ENCODE measurements around the gene MUCL3. TPM values are rescaled to one million over a fixed set of nuclear protein-coding genes. Genes with fewer than 3 reads are reported as not detected.
"Not testable (repeated sequence)": the region's sequence is repeated elsewhere in the genome, so short reads cannot be mapped to it uniquely, and the experiment has no call there.

The MUCL3 gene
- total RNA-seq, 1 donor: not detected

DNA sequence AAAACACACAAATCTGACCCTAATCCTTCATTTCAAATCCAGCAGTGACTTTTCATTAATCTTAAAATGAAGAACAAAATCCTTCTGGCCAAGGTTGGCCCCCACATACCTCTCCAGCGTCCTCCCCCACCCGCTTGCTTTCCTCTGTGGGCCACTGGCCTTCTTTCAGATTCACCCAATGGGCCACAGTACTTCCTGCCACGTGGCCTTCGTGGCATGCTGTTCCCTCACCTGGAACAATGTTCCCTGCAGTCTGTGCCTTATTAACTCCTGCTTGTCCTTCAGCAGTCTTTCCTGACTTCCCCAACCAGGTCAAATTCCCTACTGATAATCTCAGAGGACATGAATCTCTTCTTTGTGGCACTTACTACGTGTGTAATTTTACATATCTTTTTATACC is 38.1 kb upstream of the MUCL3 start:
- no peak for DNase-seq (ENCODE audit: low read depth)
- no peak overlapping the region for H3K4me3 ChIP-seq (ENCODE audit: low read depth, low read length)
- TF ChIP-seq, protein P1, sequence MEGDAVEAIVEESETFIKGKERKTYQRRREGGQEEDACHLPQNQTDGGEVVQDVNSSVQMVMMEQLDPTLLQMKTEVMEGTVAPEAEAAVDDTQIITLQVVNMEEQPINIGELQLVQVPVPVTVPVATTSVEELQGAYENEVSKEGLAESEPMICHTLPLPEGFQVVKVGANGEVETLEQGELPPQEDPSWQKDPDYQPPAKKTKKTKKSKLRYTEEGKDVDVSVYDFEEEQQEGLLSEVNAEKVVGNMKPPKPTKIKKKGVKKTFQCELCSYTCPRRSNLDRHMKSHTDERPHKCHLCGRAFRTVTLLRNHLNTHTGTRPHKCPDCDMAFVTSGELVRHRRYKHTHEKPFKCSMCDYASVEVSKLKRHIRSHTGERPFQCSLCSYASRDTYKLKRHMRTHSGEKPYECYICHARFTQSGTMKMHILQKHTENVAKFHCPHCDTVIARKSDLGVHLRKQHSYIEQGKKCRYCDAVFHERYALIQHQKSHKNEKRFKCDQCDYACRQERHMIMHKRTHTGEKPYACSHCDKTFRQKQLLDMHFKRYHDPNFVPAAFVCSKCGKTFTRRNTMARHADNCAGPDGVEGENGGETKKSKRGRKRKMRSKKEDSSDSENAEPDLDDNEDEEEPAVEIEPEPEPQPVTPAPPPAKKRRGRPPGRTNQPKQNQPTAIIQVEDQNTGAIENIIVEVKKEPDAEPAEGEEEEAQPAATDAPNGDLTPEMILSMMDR (IDR thresholded peaks at IDR 0.05; ENCODE audit: insufficient read depth, low read depth, low read length): no peak

DNA sequence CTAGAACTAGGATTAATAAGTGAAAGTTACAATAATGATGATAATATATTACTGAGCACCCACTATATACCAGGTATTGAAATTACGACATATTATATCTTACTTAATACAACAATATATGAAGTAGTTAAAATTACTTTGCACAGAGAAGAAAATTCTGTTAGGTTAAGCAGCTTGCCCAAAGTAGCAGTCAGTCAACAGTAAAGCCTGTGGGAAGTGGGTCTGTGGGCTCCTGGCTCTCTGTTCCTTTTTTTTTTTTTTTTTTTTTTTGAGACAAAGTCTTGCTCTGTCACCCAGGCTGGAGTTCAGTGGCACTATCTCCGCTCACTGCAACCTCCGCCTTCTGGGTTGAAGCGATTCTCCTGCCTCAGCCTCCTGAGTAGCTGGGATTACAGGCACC is 37.5 kb upstream of the MUCL3 start:
- TF ChIP-seq, protein P1 (IDR thresholded peaks at IDR 0.05; ENCODE audit: insufficient read depth, low read depth, low read length): no peak
- H3K4me3 ChIP-seq (ENCODE audit: low read depth, low read length): no peak overlapping the region
- no peak for DNase-seq (ENCODE audit: low read depth)

DNA sequence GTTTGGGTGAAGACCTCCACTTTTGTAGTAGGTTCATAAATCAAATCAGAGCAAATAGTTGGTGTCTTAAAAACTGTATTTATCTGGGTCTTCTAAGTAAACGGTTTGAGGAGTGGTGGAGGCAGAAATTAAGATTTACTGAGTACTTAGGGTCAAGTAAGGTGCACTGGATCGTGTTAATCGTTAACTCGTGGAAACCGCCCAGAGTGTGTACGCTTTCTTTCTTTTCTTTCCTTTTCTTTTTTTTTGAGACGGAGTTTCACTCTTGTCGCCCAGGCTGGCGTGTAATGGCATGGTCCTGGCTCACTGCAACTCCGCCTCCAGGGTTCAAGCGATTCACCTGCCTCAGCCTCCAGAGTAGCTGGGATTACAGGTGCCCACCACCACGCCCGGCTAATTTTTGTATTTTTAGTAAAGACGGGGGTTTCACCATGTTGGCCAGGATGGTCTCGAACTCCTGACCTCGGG is 33.4 kb upstream of the MUCL3 start:
- peak overlapping the region; percentile 98 for H3K4me3 ChIP-seq (ENCODE audit: low read depth, low read length)
- DNase-seq (ENCODE audit: low read depth): not testable (repeated sequence)

DNA sequence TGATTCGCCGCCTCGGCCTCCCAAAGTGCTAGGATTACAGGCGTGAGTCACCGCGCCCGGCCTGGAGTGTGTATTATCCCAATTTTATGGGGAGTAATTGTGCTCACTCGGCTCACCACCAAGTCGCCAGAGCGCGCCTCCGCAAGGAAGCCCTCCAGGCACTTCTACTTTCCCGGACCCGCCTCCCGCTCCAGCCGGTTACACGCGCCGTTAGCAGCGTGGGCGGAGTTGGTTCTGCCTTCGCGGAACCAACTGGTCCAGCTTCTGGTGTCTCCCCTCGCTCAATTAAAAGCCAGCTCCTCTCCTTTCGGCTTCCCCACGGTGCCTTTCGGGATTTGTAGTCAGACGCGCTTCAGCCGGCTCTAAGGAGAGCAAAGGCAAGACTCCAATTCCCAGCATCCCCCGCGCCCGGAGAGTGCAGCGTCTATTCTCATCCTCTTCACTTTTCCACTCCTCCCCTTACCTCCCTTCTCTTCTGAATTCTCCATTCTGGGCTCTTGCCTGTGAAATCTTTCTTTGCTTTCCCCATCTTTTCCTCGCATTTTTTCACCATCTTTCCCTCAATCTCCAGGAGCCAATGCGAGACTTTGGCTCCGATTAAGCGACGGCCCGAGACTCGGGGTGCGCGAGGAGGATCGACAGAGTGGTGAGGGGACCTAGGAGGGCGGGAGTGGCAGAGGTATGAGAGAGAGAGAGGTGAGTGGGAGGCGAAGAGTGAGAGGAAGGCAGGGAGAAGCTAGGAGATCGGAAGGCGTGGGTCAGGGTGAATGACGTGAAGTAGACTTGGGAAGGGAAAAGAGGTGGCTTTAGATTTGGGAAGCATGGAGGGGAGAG is 32.8 kb upstream of the MUCL3 start, which contains the start of gene GTF2H4:
TSS of gene GTF2H4 (plus strand) at position 450 of the 834 bp plus-strand sequence.
- H3K4me3 ChIP-seq (ENCODE audit: low read depth, low read length): peak within 1 kb of the TSS; percentile 98
- TF ChIP-seq, protein P1 (IDR thresholded peaks at IDR 0.05; ENCODE audit: insufficient read depth, low read depth, low read length): no peak
- DNase-seq (ENCODE audit: low read depth): peak; percentile 99

GRCh38 chr6:30908700-30909099 is 32.1 kb upstream of the MUCL3 start:
- no peak for DNase-seq (ENCODE audit: low read depth)
- TF ChIP-seq, protein P1 (IDR thresholded peaks at IDR 0.05; ENCODE audit: insufficient read depth, low read depth, low read length): no peak
- H3K4me3 ChIP-seq (ENCODE audit: low read depth, low read length): peak overlapping the region; percentile 98

DNA sequence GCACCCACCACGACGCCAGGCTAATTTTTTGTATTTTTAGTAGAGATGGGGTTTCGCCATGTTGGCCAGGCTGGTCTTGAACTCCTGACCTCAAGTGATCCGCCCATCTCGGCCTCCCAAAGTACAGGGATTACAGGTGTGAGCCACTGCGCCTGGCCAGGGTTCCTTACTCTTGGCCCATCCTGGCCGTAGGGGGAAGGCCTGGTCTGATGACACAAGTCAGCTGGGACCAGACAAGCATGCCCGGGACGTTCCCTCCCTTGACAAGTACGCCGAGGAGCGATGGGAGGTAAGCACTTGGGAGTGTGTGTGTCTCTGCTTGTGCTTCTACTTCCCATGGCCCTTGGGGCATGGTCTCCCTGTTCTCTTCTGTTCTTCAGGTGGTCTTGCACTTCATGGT is 30.3 kb upstream of the MUCL3 start:
- not testable (repeated sequence) for DNase-seq (ENCODE audit: low read depth); H3K4me3 ChIP-seq (ENCODE audit: low read depth, low read length)

DNA sequence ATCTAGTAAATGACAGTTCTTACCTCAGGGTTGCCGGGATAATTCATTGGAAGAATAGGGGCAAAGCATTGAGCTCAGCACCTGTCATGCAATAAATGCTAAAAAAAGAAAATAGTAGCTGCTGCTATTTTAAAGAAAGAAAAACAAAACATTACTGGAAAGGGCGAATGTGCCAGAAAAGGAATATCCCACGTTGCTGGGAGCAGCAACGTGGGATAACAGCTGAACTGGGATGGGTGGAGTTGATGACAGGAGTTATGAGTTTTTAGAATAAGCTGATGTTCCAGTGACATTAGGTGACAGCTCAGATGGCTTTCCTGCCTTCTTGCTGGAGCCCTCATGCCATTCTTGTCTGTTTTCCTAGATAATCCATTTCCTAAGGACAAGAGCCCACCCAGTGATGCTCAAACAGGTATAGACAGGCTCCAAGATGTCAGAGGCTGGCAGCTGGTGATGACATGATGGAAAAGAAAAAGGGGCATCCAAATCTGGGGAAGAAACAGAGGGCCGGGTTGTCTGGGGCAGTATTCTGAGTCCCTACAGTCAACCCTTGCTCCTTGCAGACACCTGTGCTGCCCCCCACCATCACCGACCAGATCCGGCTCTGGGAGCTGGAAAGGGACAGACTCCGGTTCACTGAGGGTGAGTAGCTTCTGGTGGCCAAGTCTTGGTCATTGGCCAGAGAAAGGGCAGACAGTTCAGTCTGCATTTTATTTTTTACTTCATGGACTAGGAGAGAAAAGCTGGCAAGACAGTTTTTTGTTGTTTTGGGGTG is 27.8 kb upstream of the MUCL3 start:
- H3K4me3 ChIP-seq (ENCODE audit: low read depth, low read length): no peak overlapping the region
- TF ChIP-seq, protein P1 (IDR thresholded peaks at IDR 0.05; ENCODE audit: insufficient read depth, low read depth, low read length): no peak
- DNase-seq (ENCODE audit: low read depth): no peak

Data from fibroblast of villous mesenchyme (primary cell).